GM23248 (cell line): ENCODE measurements around the gene DNAI1.

Experiments
- EZH2 ChIP-seq: fragments of 200-600 bp; sonication (generic); IDR thresholded peaks from 2 replicates; pipeline ENCODE4 v1.6.1; 2018; ENCODE audit warnings: antibody characterized with exemption, mild to moderate bottlenecking; ENCODE audit not compliant: insufficient read depth, poor library complexity, severe bottlenecking
- EZH2phosphoT487 ChIP-seq: fragments of 200-600 bp; sonication (generic); IDR thresholded peaks from 2 replicates; pipeline ENCODE4 v1.6.1; 2018; ENCODE audit warnings: antibody characterized with exemption, moderate library complexity, mild to moderate bottlenecking, low read depth; ENCODE audit not compliant: insufficient read depth

- TF ChIP-seq EZH2 (no peak), EZH2phosphoT487 (no peak)
Observed at GRCh38 chr9:34520505-34521385, 62.1 kb downstream of the DNAI1 start.
